Kidney (tissue), 14 donors: ENCODE data around the gene DNAI1. TPM values are rescaled to one million over a fixed set of nuclear protein-coding genes. Genes with fewer than 3 reads are reported as not detected.

Experiments used
- DNase-seq, 5 donors: peaks; one replicate each; pipeline ENCODE4 v3.0.0-alpha.2; 2013 to 2020
- FAIRE-seq: peaks from 2 replicates; lab custom pipeline; 2012; peaks lifted over from hg19 to GRCh38; lab: Jason Lieb, UNC
- H3K27ac ChIP-seq, 2 donors: one replicate each; pipeline ENCODE4 v1.7.0; 2013; ENCODE audit warnings: low read depth in 2 of 2, low read length in 2 of 2, inconsistent platforms in 1 of 2
- H3K27me3 ChIP-seq: one replicate; pipeline ENCODE4 v1.7.1; 2013; ENCODE audit warnings: low read length, inconsistent platforms; ENCODE audit not compliant: control insufficient read depth, insufficient read depth
- H3K36me3 ChIP-seq, 3 donors: one replicate each; pipeline versions ENCODE4 v1.7.0 to v1.7.1; 2013; ENCODE audit warnings: low read length in 3 of 3, control low read depth in 1 of 3, inconsistent platforms in 1 of 3; ENCODE audit not compliant: insufficient read depth in 3 of 3, control insufficient read depth in 2 of 3
- H3K4me1 ChIP-seq, 3 donors: one replicate each; pipeline versions ENCODE4 v1.7.0 to v1.7.1; 2013; ENCODE audit warnings: low read length in 3 of 3, inconsistent platforms in 1 of 3, low read depth in 1 of 3; ENCODE audit not compliant: control insufficient read depth in 2 of 3, insufficient read depth in 2 of 3
- H3K4me3 ChIP-seq, 3 donors: one replicate each; pipeline versions ENCODE4 v1.7.0 to v1.8.1; 2013; ENCODE audit warnings: low read length in 3 of 3, control low read depth in 1 of 3, inconsistent platforms in 1 of 3
- H3K9ac ChIP-seq, 3 donors: one replicate each; pipeline versions ENCODE4 v1.7.0 to v1.7.1; 2013; ENCODE audit warnings: low read length in 3 of 3, control low read depth in 1 of 3, inconsistent platforms in 1 of 3
- H3K9me3 ChIP-seq, 3 donors: one replicate each; pipeline versions ENCODE4 v1.7.0 to v1.7.1; 2013; ENCODE audit warnings: low read length in 3 of 3, control low read depth in 1 of 3, inconsistent platforms in 1 of 3; ENCODE audit not compliant: control insufficient read depth in 2 of 3, insufficient read depth in 1 of 3
- intact Hi-C: fragments of 100-400 bp; cut with DNase I; formaldehyde crosslinking; loops from one replicate; pipeline ENCODE4 v1.11.1; 2022
- polyA plus RNA-seq: library from polyadenylated mRNA; stranded (reverse); fragments of 350-450 nt; fragmentation: Illumina TruSeq; extraction: RNeasy Lipid Tissue Mini Kit (QIAGEN cat#74804); gene quantifications from one replicate; pipeline ENCODE4 v1.2.3, GENCODE V29; 2014; ENCODE audit warnings: low read depth, low replicate concordance; ENCODE audit not compliant: insufficient read depth
- total RNA-seq: library from RNA; stranded (reverse); fragmentation: NEBNext Ultra II Directional; extraction: Animal tissue kit (Norgen Biotek cat#: 25700); gene quantifications from one replicate; pipeline ENCODE4 v1.2.1, GENCODE V29; 2021
- TF ChIP-seq, protein P1 (sequence below): IDR thresholded peaks from 3 replicates; pipeline ENCODE4 v1.5.1; 2012; ENCODE audit warnings: mild to moderate bottlenecking, moderate library complexity, borderline replicate concordance; ENCODE audit not compliant: insufficient read depth; ENCODE audit errors: extremely low read depth
- donor health status: control.
- donor health status: control.
- donor health status: control.
- donor health status: control.
- donor health status: control.
- donor health status: DM: yes; HTN: yes; CAD: no.
- donor health status: Normal renal cell carcinoma (clear cell type).

DNAI1 gene
- total and polyA plus RNA-seq, 2 donors from 2014 or later: 2.4 to 3.0 TPM

DNA sequence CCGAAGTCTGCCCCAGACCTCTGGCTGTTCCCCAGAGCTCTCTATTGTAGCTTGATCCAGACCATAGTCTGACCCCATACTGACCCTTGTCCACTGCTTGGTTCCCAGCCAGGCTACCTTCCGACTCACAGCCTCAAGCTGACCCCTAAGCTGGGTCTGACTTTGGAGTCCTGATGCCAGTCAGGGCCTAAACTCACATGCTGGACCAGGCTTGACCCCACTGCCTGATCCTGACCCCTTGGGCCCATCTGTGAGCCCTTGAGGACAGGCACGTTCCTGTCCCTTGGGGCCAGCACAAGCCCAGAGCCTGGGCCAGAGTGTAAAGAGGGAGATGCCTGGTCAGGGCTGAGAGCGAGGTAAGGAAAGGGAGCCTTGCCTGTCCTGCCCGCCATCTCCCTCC, 96.9 kb downstream of the DNAI1 start:
- FAIRE-seq (no peak), DNase-seq (peak in 2 of 5 donors; percentile 25 to 66)
- H3K27ac ChIP-seq: no peak overlapping the region
- no peak overlapping the region for H3K9ac ChIP-seq
- TF ChIP-seq, protein P1, sequence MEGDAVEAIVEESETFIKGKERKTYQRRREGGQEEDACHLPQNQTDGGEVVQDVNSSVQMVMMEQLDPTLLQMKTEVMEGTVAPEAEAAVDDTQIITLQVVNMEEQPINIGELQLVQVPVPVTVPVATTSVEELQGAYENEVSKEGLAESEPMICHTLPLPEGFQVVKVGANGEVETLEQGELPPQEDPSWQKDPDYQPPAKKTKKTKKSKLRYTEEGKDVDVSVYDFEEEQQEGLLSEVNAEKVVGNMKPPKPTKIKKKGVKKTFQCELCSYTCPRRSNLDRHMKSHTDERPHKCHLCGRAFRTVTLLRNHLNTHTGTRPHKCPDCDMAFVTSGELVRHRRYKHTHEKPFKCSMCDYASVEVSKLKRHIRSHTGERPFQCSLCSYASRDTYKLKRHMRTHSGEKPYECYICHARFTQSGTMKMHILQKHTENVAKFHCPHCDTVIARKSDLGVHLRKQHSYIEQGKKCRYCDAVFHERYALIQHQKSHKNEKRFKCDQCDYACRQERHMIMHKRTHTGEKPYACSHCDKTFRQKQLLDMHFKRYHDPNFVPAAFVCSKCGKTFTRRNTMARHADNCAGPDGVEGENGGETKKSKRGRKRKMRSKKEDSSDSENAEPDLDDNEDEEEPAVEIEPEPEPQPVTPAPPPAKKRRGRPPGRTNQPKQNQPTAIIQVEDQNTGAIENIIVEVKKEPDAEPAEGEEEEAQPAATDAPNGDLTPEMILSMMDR: no peak
- H3K4me1 ChIP-seq: peaks cover 8 to 19% (median 11%) of the 10 kb centered on the region in 3 donors
- H3K4me3 ChIP-seq: no peak overlapping the region
- no peaks in the 10 kb centered on the region for H3K36me3 ChIP-seq
- no peaks in the 10 kb centered on the region for H3K9me3 ChIP-seq
- H3K27me3 ChIP-seq: peaks cover 3% of the 10 kb centered on the region
- intact Hi-C loops: no loop called here

GRCh38 chr9:34555936-34556525, 97.4 kb downstream of the DNAI1 start:
- Histone ChIP-seq H3K9ac (no peak overlapping the region), H3K27ac (no peak overlapping the region), H3K36me3 (no peaks in the 10 kb centered on the region), H3K27me3 (peaks cover 3% of the 10 kb centered on the region), H3K9me3 (no peaks in the 10 kb centered on the region), H3K4me1 (peaks cover 11 to 19% (median 13%) of the 10 kb centered on the region in 3 donors), H3K4me3 (no peak overlapping the region)
- TF ChIP-seq, protein P1: no peak
- intact Hi-C loops: no loop called here
- FAIRE-seq (no peak), DNase-seq (peak in 2 of 5 donors; percentile 29 to 50)

DNA sequence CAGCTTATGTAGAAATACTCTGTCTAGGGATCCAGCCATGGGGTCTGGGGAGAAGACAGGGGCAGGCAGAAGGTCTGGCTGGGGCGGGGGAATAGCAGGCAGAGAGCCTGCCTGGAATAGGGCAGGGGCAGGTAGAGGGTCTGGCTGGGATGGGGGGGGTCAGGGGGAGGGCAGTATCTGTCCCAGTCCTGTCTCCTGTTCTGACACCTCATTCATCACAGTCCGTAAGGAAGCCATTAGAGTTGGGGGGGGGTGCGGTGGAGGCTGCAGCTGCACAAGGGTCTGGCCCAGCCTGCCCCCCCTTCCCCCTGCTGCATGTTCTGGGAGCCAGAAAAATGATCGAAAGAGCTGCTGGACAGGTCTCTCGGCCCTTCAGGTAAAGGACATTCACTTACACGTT, 98.3 kb downstream of the DNAI1 start:
- peaks cover 3% of the 10 kb centered on the region for H3K27me3 ChIP-seq

More for the DNA sequence above, 98.3 kb downstream of the DNAI1 start:
- H3K4me1 ChIP-seq: peaks cover 11 to 19% (median 13%) of the 10 kb centered on the region in 3 donors
- no peak overlapping the region for H3K27ac ChIP-seq
- intact Hi-C loops: no loop called here
- H3K9me3 ChIP-seq: no peaks in the 10 kb centered on the region
- no peak overlapping the region for H3K9ac ChIP-seq
- FAIRE-seq (no peak), DNase-seq (peak in 2 of 5 donors; percentile 21 to 66)
- H3K4me3 ChIP-seq: no peak overlapping the region
- no peaks in the 10 kb centered on the region for H3K36me3 ChIP-seq
- TF ChIP-seq, protein P1: no peak
